ENCODE data around the gene SC5D.

GRCh38 chr11:121309688-121310087 is 17.1 kb downstream of the SC5D start:
- no peak for TF ChIP-seq CTCF (IDR thresholded peaks at IDR 0.05)
- TF ChIP-seq POLR2A (IDR thresholded peaks at IDR 0.05): no peak
